ENCODE data around the gene RBFOX2.

DNA sequence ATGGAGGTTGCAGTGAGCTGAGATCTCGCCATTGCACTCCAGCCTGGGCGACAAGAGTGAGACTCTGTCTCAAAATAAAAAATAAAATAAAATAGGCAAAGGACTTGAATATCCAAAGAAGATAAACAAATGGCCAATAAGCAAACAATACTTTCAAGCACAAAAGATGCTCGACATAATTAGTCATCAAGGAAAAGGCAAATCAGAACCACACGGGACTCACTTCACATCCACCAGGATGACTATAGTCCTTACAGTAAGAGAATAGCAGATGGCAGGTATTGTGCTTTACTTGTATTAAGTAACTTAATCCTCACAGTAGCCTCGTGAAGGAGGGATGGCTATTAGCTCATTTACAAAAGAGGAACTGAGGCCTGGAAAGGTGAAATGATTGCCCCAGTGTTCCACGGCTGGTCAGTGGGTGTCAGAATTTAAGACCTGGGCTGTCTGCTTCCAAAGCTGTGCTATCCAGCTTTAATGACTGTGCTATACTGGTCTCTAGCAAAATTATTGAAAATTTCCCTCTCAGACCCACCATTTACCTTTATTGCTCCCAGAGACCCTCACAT, 40.2 kb upstream of the RBFOX2 start:
- TF ChIP-seq EGR1 (IDR thresholded peaks at IDR 0.05; ENCODE audit: low read depth in 2 of 2) (no peak), FOXA1 (IDR thresholded peaks at IDR 0.05) (no peak), RAD21 (IDR thresholded peaks at IDR 0.05) (no peak), GABPA (IDR thresholded peaks at IDR 0.05 in 1 of 2, conservative IDR thresholded peaks at IDR 0.05 in 1 of 2) (no peak), RXRA (IDR thresholded peaks at IDR 0.05) (no peak)
- TF ChIP-seq, protein P1, sequence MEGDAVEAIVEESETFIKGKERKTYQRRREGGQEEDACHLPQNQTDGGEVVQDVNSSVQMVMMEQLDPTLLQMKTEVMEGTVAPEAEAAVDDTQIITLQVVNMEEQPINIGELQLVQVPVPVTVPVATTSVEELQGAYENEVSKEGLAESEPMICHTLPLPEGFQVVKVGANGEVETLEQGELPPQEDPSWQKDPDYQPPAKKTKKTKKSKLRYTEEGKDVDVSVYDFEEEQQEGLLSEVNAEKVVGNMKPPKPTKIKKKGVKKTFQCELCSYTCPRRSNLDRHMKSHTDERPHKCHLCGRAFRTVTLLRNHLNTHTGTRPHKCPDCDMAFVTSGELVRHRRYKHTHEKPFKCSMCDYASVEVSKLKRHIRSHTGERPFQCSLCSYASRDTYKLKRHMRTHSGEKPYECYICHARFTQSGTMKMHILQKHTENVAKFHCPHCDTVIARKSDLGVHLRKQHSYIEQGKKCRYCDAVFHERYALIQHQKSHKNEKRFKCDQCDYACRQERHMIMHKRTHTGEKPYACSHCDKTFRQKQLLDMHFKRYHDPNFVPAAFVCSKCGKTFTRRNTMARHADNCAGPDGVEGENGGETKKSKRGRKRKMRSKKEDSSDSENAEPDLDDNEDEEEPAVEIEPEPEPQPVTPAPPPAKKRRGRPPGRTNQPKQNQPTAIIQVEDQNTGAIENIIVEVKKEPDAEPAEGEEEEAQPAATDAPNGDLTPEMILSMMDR (IDR thresholded peaks at IDR 0.05; ENCODE audit: low read depth, low read length, missing input control) = no peak
